Measurements from ENCODE around the gene KDSR. TPM values are rescaled to one million over a fixed set of nuclear protein-coding genes. Genes with fewer than 3 reads are reported as not detected.

The KDSR gene
- total and polyA plus RNA-seq, 2 donors from 2014 or later = 22.5 to 73.5 TPM

DNA sequence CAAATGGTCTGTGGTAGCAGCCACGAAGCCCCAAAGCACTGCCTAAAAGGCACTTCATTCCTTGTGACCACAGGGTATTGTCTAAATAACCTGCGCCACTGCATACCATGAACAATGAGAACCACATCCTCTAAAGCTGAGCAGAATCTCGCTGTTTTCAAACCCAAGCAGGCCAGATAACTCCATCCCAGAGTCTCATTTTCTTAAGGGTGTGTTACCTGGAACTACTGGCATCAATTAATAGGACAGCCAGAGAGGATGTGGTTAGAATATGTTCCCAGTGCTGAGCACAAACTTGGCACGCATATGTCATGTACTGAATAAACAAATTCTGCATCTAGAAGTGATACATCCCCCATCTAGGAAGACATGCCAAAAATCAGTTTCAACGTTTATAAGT lies 42.3 kb upstream of the KDSR start:
- Histone ChIP-seq H3K27ac (ENCODE audit: low read depth in 2 of 2, low read length in 2 of 2) (no peak overlapping the region), H3K4me3 (ENCODE audit: low read length in 3 of 3) (no peak overlapping the region), H3K9me3 (ENCODE audit: control insufficient read depth in 2 of 3, insufficient read depth in 1 of 3, low read length in 3 of 3) (no peaks in the 10 kb centered on the region), H3K36me3 (ENCODE audit: control insufficient read depth in 2 of 3, insufficient read depth in 3 of 3, low read length in 3 of 3) (peaks cover 2 to 43% (median 27%) of the 10 kb centered on the region in 3 donors), H3K4me1 (ENCODE audit: control insufficient read depth in 2 of 3, insufficient read depth in 2 of 3, low read depth in 1 of 3, low read length in 3 of 3) (no peaks in the 10 kb centered on the region), H3K9ac (ENCODE audit: low read length in 3 of 3) (no peak overlapping the region), H3K27me3 (ENCODE audit: control insufficient read depth, insufficient read depth, low read length) (no peaks in the 10 kb centered on the region)
- TF ChIP-seq CTCF (IDR thresholded peaks at IDR 0.05; ENCODE audit: borderline replicate concordance, extremely low read depth, insufficient read depth) = no peak
- DNase-seq (no peak), FAIRE-seq (no peak)
- intact Hi-C loops (cut with DNase I) = no loop called here

- FAIRE-seq = no peak
Measured at GRCh38 chr18:63407734-63408133, 40.7 kb upstream of the KDSR start.

DNA sequence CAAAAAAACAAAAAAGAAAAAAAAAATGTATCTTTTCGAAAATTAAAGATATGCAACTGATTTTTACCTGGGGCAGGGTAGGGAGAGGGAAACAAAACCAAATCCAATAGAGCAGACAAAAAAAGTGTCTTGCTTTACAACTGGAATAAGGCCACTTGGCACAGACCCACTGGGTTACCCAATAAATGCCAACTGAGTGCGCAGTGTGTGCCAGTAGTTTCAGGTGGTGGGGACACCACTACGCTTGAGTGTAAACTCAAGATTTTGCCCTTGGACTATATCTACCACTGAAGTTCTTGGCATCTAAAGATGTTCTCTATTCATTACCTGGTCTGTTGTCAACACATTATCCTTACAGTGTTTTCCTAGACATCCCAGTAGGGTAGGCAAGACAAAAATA lies 39.0 kb upstream of the KDSR start:
- Histone ChIP-seq H3K36me3 (ENCODE audit: control insufficient read depth in 2 of 3, insufficient read depth in 3 of 3, low read length in 3 of 3) (peaks cover 8 to 51% (median 34%) of the 10 kb centered on the region in 3 donors), H3K9ac (ENCODE audit: low read length in 3 of 3) (no peak overlapping the region), H3K4me3 (ENCODE audit: low read length in 3 of 3) (no peak overlapping the region), H3K27ac (ENCODE audit: low read depth in 2 of 2, low read length in 2 of 2) (no peak overlapping the region), H3K4me1 (ENCODE audit: control insufficient read depth in 2 of 3, insufficient read depth in 2 of 3, low read depth in 1 of 3, low read length in 3 of 3) (no peaks in the 10 kb centered on the region), H3K27me3 (ENCODE audit: control insufficient read depth, insufficient read depth, low read length) (no peaks in the 10 kb centered on the region), H3K9me3 (ENCODE audit: control insufficient read depth in 2 of 3, insufficient read depth in 1 of 3, low read length in 3 of 3) (no peaks in the 10 kb centered on the region)
- FAIRE-seq (no peak), DNase-seq (no peak)
- intact Hi-C loops (cut with DNase I) = no loop called here
- TF ChIP-seq CTCF (IDR thresholded peaks at IDR 0.05; ENCODE audit: borderline replicate concordance, extremely low read depth, insufficient read depth) = no peak

More at GRCh38 chr18:63407734-63408133, 40.7 kb upstream of the KDSR start:
- no peak overlapping the region for H3K4me3 ChIP-seq (ENCODE audit: low read length in 3 of 3)
- H3K27me3 ChIP-seq (ENCODE audit: control insufficient read depth, insufficient read depth, low read length) = no peaks in the 10 kb centered on the region
- intact Hi-C loops (cut with DNase I) = no loop called here
- DNase-seq = no peak
- H3K27ac ChIP-seq (ENCODE audit: low read depth in 2 of 2, low read length in 2 of 2) = no peak overlapping the region
- H3K9me3 ChIP-seq (ENCODE audit: control insufficient read depth in 2 of 3, insufficient read depth in 1 of 3, low read length in 3 of 3) = no peaks in the 10 kb centered on the region
- no peak for TF ChIP-seq CTCF (IDR thresholded peaks at IDR 0.05; ENCODE audit: borderline replicate concordance, extremely low read depth, insufficient read depth)
- H3K36me3 ChIP-seq (ENCODE audit: control insufficient read depth in 2 of 3, insufficient read depth in 3 of 3, low read length in 3 of 3) = peaks cover 4 to 50% (median 32%) of the 10 kb centered on the region in 3 donors
- H3K9ac ChIP-seq (ENCODE audit: low read length in 3 of 3) = no peak overlapping the region
- H3K4me1 ChIP-seq (ENCODE audit: control insufficient read depth in 2 of 3, insufficient read depth in 2 of 3, low read depth in 1 of 3, low read length in 3 of 3) = no peaks in the 10 kb centered on the region
